Stomach smooth muscle (tissue), 2 donors: ENCODE results near the gene PDLIM7.

Source experiments
- H3K27ac ChIP-seq: one replicate; pipeline ENCODE4 v1.7.0; 2013; ENCODE audit warnings: mild to moderate bottlenecking, low read length, inconsistent platforms
- H3K27me3 ChIP-seq, 2 donors: one replicate each; pipeline ENCODE4 v1.7.0; 2013; ENCODE audit warnings: low read length in 2 of 2; ENCODE audit not compliant: insufficient read depth in 2 of 2, control insufficient read depth in 1 of 2
- H3K36me3 ChIP-seq, 2 donors: one replicate each; pipeline ENCODE4 v1.7.0; 2013; ENCODE audit warnings: low read length in 2 of 2; ENCODE audit not compliant: control insufficient read depth in 2 of 2, insufficient read depth in 2 of 2
- H3K4me1 ChIP-seq: one replicate; pipeline ENCODE4 v1.7.0; 2013; ENCODE audit warnings: low read length; ENCODE audit not compliant: control insufficient read depth, insufficient read depth
- H3K4me3 ChIP-seq, 2 donors: one replicate each; pipeline ENCODE4 v1.7.0; 2013; ENCODE audit warnings: low read length in 2 of 2
- H3K9ac ChIP-seq, 2 donors: one replicate each; pipeline ENCODE4 v1.7.0; 2013; ENCODE audit warnings: low read length in 2 of 2, mild to moderate bottlenecking in 1 of 2
- H3K9me3 ChIP-seq, 2 donors: one replicate each; pipeline ENCODE4 v1.7.0; 2013; ENCODE audit warnings: low read length in 2 of 2; ENCODE audit not compliant: control insufficient read depth in 2 of 2
- donor health status: healthy.
- donor health status: Pancreatic carcinoma.

PDLIM7 gene

DNA sequence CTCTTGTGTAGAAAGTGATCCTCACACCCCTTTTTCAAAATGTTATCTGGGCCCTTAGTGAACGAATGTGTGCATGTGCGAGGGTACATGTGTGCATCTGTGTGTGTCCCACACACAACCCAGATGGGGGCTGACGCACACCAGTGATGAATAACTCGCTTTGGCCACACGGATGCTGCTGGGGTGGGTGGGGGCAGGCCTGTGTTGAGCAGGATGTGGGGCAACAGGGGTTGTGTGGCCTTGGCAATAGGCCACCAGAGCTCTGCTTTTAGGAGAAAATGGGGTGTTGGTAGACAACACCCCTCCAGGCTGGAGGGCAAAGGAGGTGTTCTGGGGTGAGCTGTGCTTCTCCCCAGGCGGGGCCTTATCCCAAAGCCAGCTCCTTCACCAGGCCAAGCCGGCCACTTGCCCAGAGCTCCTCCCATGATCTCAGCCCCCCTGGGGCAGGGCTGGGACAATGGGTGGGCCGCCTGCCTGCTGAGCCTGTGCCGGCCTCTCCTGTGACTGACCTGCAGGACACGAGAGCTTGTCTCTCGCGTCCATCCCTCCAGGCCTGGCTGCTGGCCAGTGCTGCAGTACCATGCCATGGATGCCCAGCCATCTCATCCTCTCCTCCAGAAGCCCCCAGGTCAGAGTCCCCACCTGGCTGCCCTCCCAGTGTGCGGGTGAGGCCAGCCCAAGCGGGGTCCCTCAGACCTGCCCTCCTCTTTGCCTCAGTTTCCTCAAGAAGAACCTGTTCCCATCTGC, 25.6 kb downstream of the PDLIM7 start:
- Histone ChIP-seq H3K27ac (no peak overlapping the region), H3K4me3 (peak overlapping the region; percentile 59 to 84), H3K36me3 (peaks cover 0 to 5% of the 10 kb centered on the region in 2 donors), H3K9me3 (no peaks in the 10 kb centered on the region), H3K27me3 (no peaks in the 10 kb centered on the region), H3K9ac (peak overlapping the region; percentile 43 to 55), H3K4me1 (peaks cover 70% of the 10 kb centered on the region)

DNA sequence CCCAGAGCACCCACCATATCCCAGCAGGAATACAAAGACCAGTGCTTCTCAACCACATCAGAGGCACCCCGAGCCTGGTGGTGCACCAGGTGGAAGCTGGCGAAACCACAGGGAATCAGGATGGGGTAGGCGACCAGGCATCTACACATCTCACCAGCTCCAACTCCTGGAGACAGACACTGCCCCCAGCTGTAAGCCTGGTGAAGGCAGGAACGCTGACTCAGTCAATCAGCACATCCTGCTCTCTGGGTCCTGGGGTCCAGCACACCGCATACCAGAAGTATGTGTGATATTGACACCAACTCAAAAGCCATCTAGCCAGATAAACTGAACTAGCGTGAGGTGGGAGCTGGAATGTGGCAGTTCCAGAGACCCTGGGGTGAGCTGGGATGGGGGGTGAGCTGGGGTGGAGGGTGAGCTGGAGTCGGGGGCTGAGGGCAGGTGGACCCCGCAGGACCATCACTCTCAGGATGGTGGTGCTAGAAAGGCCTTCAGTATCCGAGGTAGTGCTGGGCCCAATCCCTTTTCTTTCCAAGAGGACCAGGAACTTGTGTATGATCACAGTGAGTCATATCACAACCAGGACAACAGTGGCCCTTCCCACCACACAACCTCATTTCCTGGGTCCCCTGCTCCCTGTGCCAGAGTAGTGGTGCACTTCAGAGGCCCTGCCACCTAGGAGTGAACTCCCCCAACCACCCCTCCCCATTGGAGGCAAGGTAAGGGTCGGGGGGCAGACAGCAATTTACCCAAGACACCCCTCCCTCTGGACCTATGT, 26.5 kb downstream of the PDLIM7 start:
- H3K4me1 ChIP-seq, result peaks cover 63% of the 10 kb centered on the region
- peak overlapping the region in 1 of 2 donors; percentile 29 for H3K9ac ChIP-seq
- peak overlapping the region in 1 of 2 donors; percentile 84 for H3K4me3 ChIP-seq
- peak overlapping the region; percentile 11 for H3K27ac ChIP-seq
- no peaks in the 10 kb centered on the region for H3K9me3 ChIP-seq
- peaks cover 8 to 10% of the 10 kb centered on the region in 2 donors for H3K36me3 ChIP-seq
- H3K27me3 ChIP-seq, result no peaks in the 10 kb centered on the region

DNA sequence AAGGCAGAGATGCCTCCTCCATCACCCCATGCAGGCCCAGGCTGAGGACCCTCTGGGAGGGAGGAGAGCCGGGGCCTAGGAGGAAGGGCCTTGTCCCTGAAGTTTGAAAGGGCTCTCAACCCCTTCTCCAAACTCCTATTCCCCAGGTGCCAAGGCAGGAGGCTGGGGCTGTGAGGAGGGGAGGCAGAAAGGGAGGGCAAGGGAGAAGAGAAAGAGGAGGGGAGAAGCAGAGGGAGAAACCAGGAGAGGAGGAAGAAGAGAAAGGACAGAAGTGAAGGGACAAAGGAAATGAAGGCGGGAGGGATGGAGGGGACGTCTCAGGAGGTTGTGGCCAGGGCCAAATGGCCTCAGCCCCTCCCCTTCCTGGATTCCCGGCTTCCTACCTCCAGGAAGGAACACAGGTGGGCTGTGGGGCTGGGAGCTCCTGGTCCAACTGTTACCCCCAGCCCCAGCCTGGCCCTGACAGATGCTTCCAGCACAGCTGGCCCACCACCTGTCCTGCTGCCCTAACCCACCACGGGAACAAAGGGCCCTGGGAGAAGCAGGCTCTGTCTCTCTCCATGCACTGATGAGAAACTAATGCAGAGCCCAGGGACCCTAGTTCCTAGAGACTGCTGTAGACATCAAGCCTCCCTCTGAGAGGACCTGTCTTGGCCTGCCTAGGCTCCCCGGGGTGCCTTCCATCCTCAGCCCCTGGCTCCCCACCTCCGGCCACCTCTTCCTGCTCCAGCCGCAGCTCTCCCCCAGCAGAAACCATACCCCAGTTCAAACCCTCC, 27.5 kb downstream of the PDLIM7 start:
- Histone ChIP-seq H3K9me3 (peaks cover 0 to 4% of the 10 kb centered on the region in 2 donors), H3K4me1 (peaks cover 54% of the 10 kb centered on the region), H3K27ac (peak overlapping the region; percentile 31), H3K27me3 (no peaks in the 10 kb centered on the region), H3K4me3 (no peak overlapping the region), H3K36me3 (peaks cover 16 to 18% of the 10 kb centered on the region in 2 donors), H3K9ac (no peak overlapping the region)

DNA sequence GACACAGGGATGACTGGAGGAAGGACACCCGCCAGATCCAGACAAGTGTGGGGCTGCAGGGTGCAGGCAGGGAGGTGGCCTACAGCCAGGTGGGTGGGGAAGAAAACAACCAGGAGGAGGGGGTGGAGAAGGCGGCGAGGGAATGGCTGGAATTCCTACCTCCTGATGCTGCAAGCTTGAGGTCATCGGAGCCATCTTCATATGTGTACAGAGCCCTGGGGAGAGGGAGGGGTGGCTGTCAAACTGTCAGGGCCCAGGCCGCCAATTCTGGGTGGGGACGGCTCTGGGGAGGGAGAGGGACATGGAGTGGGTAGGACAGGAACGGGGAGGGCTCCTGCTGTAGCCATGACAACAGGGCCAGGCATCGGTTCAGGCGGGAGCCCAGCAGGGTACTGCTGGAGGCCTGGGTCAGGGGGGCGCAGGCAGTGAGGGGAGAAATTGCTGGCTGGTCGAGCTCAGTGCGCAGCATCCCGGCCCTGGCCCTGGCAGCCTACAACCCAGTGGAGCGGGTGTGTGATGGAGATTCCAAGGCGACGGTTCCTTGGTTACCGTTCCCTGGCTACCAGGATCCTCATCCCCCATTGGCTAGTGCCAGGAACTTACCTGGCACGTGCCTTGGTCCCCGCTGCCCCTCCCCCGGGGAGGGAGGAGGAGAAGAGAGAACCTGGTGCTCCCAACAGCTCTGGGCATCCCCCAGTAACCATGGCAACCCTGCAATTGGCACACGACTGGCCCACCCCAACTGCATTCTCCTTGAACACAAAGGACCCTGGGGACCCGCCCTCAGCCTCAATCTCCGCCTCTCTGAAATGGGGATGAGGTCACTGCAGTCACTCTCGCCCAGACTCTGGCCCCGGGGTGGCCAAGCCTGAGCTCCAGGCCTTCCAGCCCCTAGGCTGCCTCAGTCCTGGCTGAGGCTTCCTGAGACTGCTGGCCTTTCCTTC, 28.4 kb downstream of the PDLIM7 start:
- H3K9ac ChIP-seq, result no peak overlapping the region
- peak overlapping the region; percentile 31 for H3K27ac ChIP-seq
- peaks cover 16 to 18% of the 10 kb centered on the region in 2 donors for H3K36me3 ChIP-seq
- H3K4me1 ChIP-seq, result peaks cover 45% of the 10 kb centered on the region
- no peaks in the 10 kb centered on the region for H3K27me3 ChIP-seq
- no peak overlapping the region for H3K4me3 ChIP-seq
- peaks cover 0 to 4% of the 10 kb centered on the region in 2 donors for H3K9me3 ChIP-seq

DNA sequence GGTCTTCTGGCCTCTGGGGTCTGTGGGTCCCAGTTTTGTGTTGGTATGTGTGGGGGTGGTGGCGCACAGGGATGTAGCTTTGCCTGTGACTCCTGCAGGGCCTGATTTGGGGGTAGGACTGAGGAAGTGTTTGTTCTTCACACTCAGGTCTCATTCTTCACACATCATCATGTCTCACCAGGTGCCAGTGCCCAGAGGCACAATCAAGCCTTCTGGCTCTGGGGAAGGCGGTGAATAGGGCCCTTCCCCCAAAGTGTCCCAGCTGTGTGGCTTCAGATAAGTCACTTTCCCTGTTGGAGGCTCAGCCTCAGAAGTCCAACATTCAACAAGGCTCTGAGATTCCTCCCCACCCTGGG, 29.1 kb downstream of the PDLIM7 start:
- peaks cover 44% of the 10 kb centered on the region for H3K4me1 ChIP-seq
- H3K27ac ChIP-seq, result no peak overlapping the region
- H3K4me3 ChIP-seq, result no peak overlapping the region
- no peak overlapping the region for H3K9ac ChIP-seq
- no peaks in the 10 kb centered on the region for H3K27me3 ChIP-seq
- peaks cover 0 to 4% of the 10 kb centered on the region in 2 donors for H3K9me3 ChIP-seq
- H3K36me3 ChIP-seq, result peaks cover 16 to 18% of the 10 kb centered on the region in 2 donors

DNA sequence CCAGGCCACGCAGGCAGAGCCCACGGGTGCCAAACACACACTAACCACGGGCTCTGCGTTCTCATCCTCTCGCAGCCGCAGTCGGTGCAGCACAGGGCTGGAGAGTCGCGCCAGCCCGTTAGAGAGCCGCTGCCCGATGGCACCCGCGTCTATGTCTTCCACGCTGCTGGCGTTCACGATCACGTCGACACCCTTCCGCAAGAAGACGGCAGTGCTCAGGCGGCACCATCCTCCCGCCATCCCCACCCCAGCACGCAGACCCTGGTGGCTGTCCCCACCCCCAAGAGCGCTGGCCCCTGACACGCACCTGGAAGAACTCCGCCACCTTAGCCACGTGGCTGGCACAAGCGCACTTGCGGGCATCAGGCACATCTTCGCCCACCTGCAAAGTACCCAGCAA, 30.0 kb downstream of the PDLIM7 start:
- no peak overlapping the region for H3K4me3 ChIP-seq
- peaks cover 0 to 4% of the 10 kb centered on the region in 2 donors for H3K9me3 ChIP-seq
- no peaks in the 10 kb centered on the region for H3K27me3 ChIP-seq
- peaks cover 40% of the 10 kb centered on the region for H3K4me1 ChIP-seq
- no peak overlapping the region for H3K9ac ChIP-seq
- peaks cover 16 to 18% of the 10 kb centered on the region in 2 donors for H3K36me3 ChIP-seq
- H3K27ac ChIP-seq, result no peak overlapping the region

DNA sequence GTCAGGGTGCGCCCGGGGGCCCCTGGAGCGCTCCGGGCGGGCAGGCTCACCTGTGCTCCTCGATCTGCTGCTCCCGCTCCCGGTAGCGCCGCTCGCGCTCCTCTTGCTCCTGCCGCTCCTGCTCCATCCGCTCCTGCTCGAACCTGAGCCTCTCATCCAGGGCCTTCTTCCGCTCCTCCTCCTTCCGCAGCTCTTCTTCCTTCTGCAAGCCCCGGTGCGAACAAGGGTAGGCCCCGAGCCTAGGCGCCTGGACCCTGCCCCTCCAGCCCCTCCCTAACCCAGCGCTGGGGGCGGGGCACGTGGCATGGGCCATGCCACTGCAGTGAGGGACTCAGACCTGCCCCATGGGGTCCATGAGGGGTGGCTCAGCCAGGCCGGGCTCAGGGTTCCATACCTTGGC, 30.5 kb downstream of the PDLIM7 start:
- Histone ChIP-seq H3K27ac (no peak overlapping the region), H3K36me3 (peaks cover 16 to 19% of the 10 kb centered on the region in 2 donors), H3K4me3 (no peak overlapping the region), H3K9me3 (peaks cover 0 to 4% of the 10 kb centered on the region in 2 donors), H3K9ac (no peak overlapping the region), H3K4me1 (peaks cover 34% of the 10 kb centered on the region), H3K27me3 (no peaks in the 10 kb centered on the region)

DNA sequence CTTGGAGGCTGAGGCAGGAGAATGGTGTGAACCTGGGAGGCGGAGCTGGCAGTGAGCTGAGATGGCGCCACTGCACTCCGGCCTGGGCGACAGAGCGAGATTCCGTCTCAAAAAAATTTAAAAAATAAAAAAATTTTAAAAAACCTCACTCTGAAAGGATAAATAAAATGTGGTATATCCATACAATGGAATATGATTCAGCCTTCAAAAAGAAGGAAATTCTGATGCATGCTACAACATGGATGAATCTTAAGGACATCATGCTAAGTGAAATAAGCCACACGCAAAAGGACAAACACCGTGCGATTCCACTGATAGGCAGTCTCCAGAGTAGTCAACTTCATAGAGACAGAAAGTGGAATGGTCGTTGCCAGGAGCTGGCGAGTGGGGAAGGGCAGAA, 32.4 kb downstream of the PDLIM7 start:
- Histone ChIP-seq H3K27ac (no peak overlapping the region), H3K9ac (no peak overlapping the region), H3K4me3 (no peak overlapping the region), H3K9me3 (peaks cover 0 to 4% of the 10 kb centered on the region in 2 donors), H3K4me1 (peaks cover 16% of the 10 kb centered on the region), H3K27me3 (no peaks in the 10 kb centered on the region), H3K36me3 (peaks cover 16 to 23% of the 10 kb centered on the region in 2 donors)

DNA sequence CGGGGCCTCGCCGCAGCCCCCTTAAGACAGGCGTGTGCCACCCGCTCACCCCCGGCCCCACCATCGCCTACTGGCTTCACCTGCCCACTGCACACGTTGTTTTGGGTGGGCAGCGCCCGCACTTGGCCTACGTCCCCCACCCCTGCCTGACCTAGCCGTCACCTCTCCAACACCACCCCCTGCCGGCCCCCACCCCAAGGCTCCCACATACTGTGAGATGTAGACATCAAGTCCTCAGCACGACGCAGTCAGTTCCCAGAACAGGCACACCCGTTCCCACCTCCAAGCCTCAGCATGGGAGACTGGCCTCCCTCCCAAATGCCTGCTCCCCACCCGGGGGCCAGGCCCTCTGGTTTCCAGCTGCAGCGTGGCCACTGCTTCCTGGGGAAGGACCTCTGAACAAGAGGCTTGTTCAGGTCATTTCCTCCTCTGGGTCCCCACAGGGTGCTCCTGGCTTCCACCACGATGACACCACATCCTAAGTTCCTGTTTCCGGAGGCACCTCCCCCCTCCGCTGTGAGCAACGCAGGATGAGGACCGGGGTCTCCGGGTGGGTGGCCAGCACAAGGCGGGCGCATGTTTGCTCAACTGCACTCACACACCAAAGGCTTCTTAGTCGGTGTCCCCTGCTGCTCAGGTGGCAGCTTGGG, 35.3 kb downstream of the PDLIM7 start:
- Histone ChIP-seq H3K9me3 (peaks cover 0 to 4% of the 10 kb centered on the region in 2 donors), H3K4me3 (no peak overlapping the region), H3K27ac (peak overlapping the region; percentile 11)

More for the DNA sequence above, 35.3 kb downstream of the PDLIM7 start:
- peaks cover 16 to 31% of the 10 kb centered on the region in 2 donors for H3K36me3 ChIP-seq
- H3K27me3 ChIP-seq, result no peaks in the 10 kb centered on the region
- H3K9ac ChIP-seq, result no peak overlapping the region
- H3K4me1 ChIP-seq, result peaks cover 4% of the 10 kb centered on the region
